Heart left ventricle (tissue), 16 donors: Measurements from ENCODE around the gene CLCA1. TPM values are rescaled to one million over a fixed set of nuclear protein-coding genes. Genes with fewer than 3 reads are reported as not detected.
"Not testable (repeated sequence)": the region's sequence is repeated elsewhere in the genome, so short reads cannot be mapped to it uniquely, and the experiment has no call there.

ENCODE experiments used
- ATAC-seq, 4 donors: fragments of 200-7000 bp; cut with Tn5 transposase; one replicate each; pipeline ENCODE4 v1.9.1; 2020 to 2022; ENCODE audit warnings: moderate library complexity in 4 of 4, mild to moderate bottlenecking in 3 of 4, moderate number of reproducible peaks in 1 of 4
- DNase-seq, 5 donors: peaks; one replicate each; pipeline ENCODE4 v3.0.0-alpha.2; 2020
- H3K27ac ChIP-seq, 12 donors: fragments of 200-600 bp; sonication (generic) in 4 of 12; one replicate each; pipeline versions ENCODE4 v1.5.0 to v1.8.0; 2016 to 2022; ENCODE audit warnings: mild to moderate bottlenecking in 2 of 12
- H3K27me3 ChIP-seq, 9 donors: fragments of 200-600 bp; sonication (generic) in 2 of 9; one replicate each; pipeline versions ENCODE4 v1.5.1 to v1.8.0; 2016 to 2022; ENCODE audit warnings: mild to moderate bottlenecking in 3 of 9
- H3K36me3 ChIP-seq, 9 donors: fragments of 200-600 bp; sonication (generic) in 2 of 9; one replicate each; pipeline versions ENCODE4 v1.5.0 to v1.8.0; 2018 to 2022; ENCODE audit warnings: mild to moderate bottlenecking in 2 of 9
- H3K4me1 ChIP-seq, 12 donors: fragments of 200-600 bp; sonication (generic) in 4 of 12; one replicate each; pipeline versions ENCODE4 v1.5.0 to v1.8.0; 2016 to 2022; ENCODE audit warnings: mild to moderate bottlenecking in 3 of 12
- H3K4me3 ChIP-seq, 12 donors: fragments of 200-600 bp; sonication (generic) in 4 of 12; one replicate each; pipeline versions ENCODE4 v1.5.0 to v1.8.0; 2017 to 2022; ENCODE audit warnings: mild to moderate bottlenecking in 9 of 12, moderate library complexity in 4 of 12
- H3K9me3 ChIP-seq, 12 donors: fragments of 200-600 bp; sonication (generic) in 4 of 12; one replicate each; pipeline versions ENCODE4 v1.5.0 to v1.8.0; 2016 to 2022; ENCODE audit warnings: mild to moderate bottlenecking in 1 of 12
- POLR2A ChIP-seq, 2 donors: fragments of 450-650 bp; IDR thresholded peaks; one replicate each; pipeline ENCODE4 v1.6.1; 2017; ENCODE audit warnings: antibody characterized with exemption in 2 of 2, mild to moderate bottlenecking in 2 of 2, moderate library complexity in 2 of 2
- WGBS, 4 donors: extraction: QIAGEN DNeasy Blood & Tissue Kit in 2 of 4; methylation state at CpG; one replicate each; pipeline versions ENCODE4 v1.1.5 to v1.1.7; 2013 to 2018; 5-methylcytosine and 5-hydroxymethylcytosine counted together
- intact Hi-C, 10 donors: fragments of 100-400 bp; cut with DNase I; formaldehyde crosslinking; loops; one replicate each; pipeline versions ENCODE4 v1.11.1 to v1.14.2; 2022
- polyA plus RNA-seq, 2 donors: library from polyadenylated mRNA; stranded (reverse); fragments of 200-250 nt; gene quantifications; one replicate each; pipeline ENCODE4 v1.2.3, GENCODE V29; 2013
- total RNA-seq, 9 donors: library from RNA; depleted of rRNA in 2 of 9; stranded (reverse); fragments of >200 nt in 2 of 9; fragmentation: NEBNext Ultra II Directional in 3 of 9; extraction: Animal tissue kit (Norgen Biotek cat#: 25700) in 3 of 9; gene quantifications; one replicate each; pipeline versions ENCODE4 v1.1.0 to v1.2.4, GENCODE V29; 2016 to 2023
- TF ChIP-seq, protein P1 (sequence below), 12 donors: fragments of 200-600 bp; sonication (generic) in 4 of 12; IDR thresholded peaks; one replicate each; pipeline versions ENCODE4 v1.5.0 to v1.8.0; 2018 to 2022; ENCODE audit warnings: antibody characterized with exemption in 12 of 12, mild to moderate bottlenecking in 5 of 12
- donor health status: ischemic (EF 13 %, LVEDD 7.1; RV severe dilation, severe dysfunction).
- donor health status: healthy with polysubstance abuse.
- donor health status: DM: no; HTN: yes; CAD: no.
- donor health status: DM: no; HTN: no; CAD: no.
- donor health status: ischemic (EF 25% LVEDD 6.9; RV normal size, moderate dysfunction).
- donor health status: ischemic (EF 25% LVEDD 5.7; RV mildly dilated, moderate dysfunction).
- donor health status: healthy.
- donor health status: DM: yes; HTN: yes; CAD: no.
- donor health status: ischemic (EF 35%, LVEDD 5.7; RV mildly dilated, moderate dysfunction).
- donor health status: nonischemic (EF 11% LVEDD 7.7; RV severe dilation, severe dysfunction).
- donor health status: DM: yes; HTN: yes; CAD: no.
- donor health status: PGD.
- donor health status: ischemic (EF 29% LVEDD 5.4; RV normal size, mild dysfunction).
- donor health status: nonischemic (EF 23%, LVEDD 6.1; RV moderate dilation, normal function).

The CLCA1 gene
- total and polyA plus RNA-seq, 11 donors = 0.06 to 0.07 TPM; not detected in 9

DNA sequence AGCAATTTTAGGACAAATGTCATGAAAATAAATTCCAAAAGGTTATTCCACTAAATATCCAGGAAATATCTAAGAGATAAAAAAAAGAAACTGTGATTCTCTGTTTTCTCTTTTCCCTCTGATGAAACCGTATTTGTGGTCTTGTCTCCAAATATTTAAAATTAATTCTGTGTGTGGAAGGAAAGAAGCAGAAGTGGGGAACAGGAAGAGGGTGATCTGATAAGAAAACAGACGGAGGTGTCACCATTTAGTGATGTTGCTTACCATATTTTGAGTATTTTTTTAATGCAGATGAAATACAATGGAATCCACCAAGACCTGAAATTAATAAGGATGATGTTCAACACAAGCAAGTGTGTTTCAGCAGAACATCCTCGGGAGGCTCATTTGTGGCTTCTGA is 29.6 kb downstream of the CLCA1 start:
- 74 to 84% (median 80%) methylated on average over 3 of the region's 3 CpGs for WGBS, 4 donors
- peaks cover 0 to 24% (median 9%) of the 10 kb centered on the region in 12 donors for H3K4me1 ChIP-seq
- H3K9me3 ChIP-seq = no peaks in the 10 kb centered on the region
- H3K36me3 ChIP-seq = no peaks in the 10 kb centered on the region
- intact Hi-C loops = no loop called here
- no peak overlapping the region for H3K27ac ChIP-seq
- no peaks in the 10 kb centered on the region for H3K27me3 ChIP-seq
- no peak for ATAC-seq
- H3K4me3 ChIP-seq = no peak overlapping the region
- TF ChIP-seq, protein P1, sequence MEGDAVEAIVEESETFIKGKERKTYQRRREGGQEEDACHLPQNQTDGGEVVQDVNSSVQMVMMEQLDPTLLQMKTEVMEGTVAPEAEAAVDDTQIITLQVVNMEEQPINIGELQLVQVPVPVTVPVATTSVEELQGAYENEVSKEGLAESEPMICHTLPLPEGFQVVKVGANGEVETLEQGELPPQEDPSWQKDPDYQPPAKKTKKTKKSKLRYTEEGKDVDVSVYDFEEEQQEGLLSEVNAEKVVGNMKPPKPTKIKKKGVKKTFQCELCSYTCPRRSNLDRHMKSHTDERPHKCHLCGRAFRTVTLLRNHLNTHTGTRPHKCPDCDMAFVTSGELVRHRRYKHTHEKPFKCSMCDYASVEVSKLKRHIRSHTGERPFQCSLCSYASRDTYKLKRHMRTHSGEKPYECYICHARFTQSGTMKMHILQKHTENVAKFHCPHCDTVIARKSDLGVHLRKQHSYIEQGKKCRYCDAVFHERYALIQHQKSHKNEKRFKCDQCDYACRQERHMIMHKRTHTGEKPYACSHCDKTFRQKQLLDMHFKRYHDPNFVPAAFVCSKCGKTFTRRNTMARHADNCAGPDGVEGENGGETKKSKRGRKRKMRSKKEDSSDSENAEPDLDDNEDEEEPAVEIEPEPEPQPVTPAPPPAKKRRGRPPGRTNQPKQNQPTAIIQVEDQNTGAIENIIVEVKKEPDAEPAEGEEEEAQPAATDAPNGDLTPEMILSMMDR (IDR thresholded peaks at IDR 0.05) = no peak
- TF ChIP-seq POLR2A (IDR thresholded peaks at IDR 0.05) = no peak
- DNase-seq = no peak

DNA sequence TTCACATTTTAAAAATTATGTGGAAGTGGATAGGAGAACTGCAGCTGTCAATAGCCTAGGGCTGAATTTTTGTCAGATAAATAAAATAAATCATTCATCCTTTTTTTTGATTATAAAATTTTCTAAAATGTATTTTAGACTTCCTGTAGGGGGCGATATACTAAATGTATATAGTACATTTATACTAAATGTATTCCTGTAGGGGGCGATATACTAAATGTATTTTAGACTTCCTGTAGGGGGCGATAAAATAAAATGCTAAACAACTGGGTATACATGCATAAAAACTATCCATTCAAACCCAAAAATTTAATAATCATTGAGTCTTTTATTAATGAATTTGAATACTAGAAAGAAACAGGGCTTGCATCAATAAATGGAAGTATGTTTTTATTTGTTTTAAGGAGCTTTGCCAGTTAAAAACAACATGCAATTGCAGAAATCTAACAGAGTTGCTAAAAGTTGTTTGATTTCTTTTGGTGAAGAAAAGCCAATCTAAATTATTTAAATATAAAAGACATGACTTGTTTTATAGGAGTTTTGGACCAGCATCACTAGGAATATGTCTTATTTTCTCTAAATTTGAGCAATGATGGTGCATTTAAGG is 31.4 kb downstream of the CLCA1 start:
- no peak overlapping the region for H3K4me3 ChIP-seq
- no peaks in the 10 kb centered on the region for H3K9me3 ChIP-seq
- DNase-seq = no peak
- TF ChIP-seq, protein P1 (IDR thresholded peaks at IDR 0.05) = peak; percentile 73 to 99 (median 89)
- TF ChIP-seq POLR2A (IDR thresholded peaks at IDR 0.05) = no peak
- no peak for ATAC-seq
- H3K36me3 ChIP-seq = no peaks in the 10 kb centered on the region
- no peaks in the 10 kb centered on the region for H3K27me3 ChIP-seq
- intact Hi-C loops = loop anchor here in 8 of 10 donors (5.0 to 10.0 kb wide), 7 partner anchors 103 to 245 kb away; partner anchors contain the start of genes SH3GLB1 (in 4 of the 8) and ODF2L (in 1 of the 8)
- H3K4me1 ChIP-seq = peaks cover 0 to 37% (median 16%) of the 10 kb centered on the region in 12 donors
- 21 to 28% (median 22%) methylated on average over 3 of the region's 3 CpGs for WGBS, 4 donors
- H3K27ac ChIP-seq = peak overlapping the region in 6 of 12 donors; percentile 10 to 94 (median 41)

DNA sequence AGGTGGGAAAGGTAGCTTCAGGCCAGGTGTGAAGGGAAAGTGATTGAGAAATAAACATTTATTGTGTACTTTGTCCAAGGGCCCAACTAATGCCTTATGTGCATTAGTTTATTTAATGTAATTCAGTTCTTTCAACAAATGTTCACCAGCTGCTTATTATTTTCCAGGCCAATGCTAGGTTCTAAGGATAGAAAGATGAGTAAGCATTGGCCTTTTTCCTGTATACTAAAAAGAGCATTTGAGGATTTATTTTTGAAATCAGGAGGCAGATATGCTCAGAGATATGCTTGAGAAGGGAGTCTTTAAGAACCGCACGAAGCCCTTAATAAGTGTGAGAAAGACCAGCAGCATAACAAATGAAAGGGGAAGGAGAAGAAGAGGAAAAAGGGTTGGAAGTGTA is 32.0 kb downstream of the CLCA1 start:
- no peak for ATAC-seq
- no peaks in the 10 kb centered on the region for H3K9me3 ChIP-seq
- WGBS, 4 donors = 56 to 63% (median 61%) methylated on average over 2 of the region's 2 CpGs
- TF ChIP-seq, protein P1 (IDR thresholded peaks at IDR 0.05) = no peak
- no peak for TF ChIP-seq POLR2A (IDR thresholded peaks at IDR 0.05)
- H3K36me3 ChIP-seq = no peaks in the 10 kb centered on the region
- intact Hi-C loops = loop anchor here in 8 of 10 donors (5.0 to 10.0 kb wide), 7 partner anchors 103 to 244 kb away; partner anchors contain the start of genes SH3GLB1 (in 4 of the 8) and ODF2L (in 1 of the 8)
- no peak for DNase-seq
- peak overlapping the region in 9 of 12 donors; percentile 10 to 94 (median 59) for H3K27ac ChIP-seq
- H3K4me3 ChIP-seq = no peak overlapping the region
- H3K4me1 ChIP-seq = peaks cover 0 to 41% (median 17%) of the 10 kb centered on the region in 12 donors
- no peaks in the 10 kb centered on the region for H3K27me3 ChIP-seq

DNA sequence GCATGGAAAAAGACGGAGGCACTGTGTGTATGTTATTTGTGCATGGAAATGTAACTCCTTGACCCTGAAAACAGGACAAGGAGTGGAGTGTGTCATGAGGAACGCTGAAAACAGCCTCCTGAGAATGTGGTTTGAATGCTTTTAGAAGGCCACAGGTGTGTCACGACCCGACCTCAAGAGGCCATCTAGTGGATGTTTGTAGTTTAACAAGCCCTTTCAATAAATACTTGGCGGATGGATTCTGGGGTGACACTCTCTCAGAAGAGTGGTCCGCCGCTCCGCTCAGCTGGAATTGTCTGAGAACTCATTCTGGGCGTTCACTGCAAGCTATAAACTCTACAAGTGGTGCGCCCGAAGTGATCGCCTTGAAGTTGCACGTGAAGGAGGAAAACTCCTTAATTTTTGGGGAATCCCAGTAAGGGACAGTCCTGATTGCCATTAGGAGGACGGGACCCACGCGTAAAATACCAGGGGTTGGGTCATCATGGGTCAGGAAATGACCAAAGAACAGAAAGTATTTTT is 33.5 kb downstream of the CLCA1 start:
- intact Hi-C loops = loop anchor here in 8 of 10 donors (2.0 to 10.0 kb wide), 9 partner anchors 105 to 243 kb away; partner anchors contain the start of genes SH3GLB1 (in 5 of the 8) and ODF2L (in 1 of the 8)
- Histone ChIP-seq H3K4me3 (peak overlapping the region in 11 of 12 donors; percentile 15 to 60 (median 47)), H3K27ac (peak overlapping the region; percentile 65 to 95 (median 88)), H3K4me1 (peaks cover 0 to 41% (median 17%) of the 10 kb centered on the region in 12 donors)
- WGBS, 4 donors = 14 to 35% (median 25%) methylated on average over 16 of the region's 16 CpGs
- DNase-seq = peak in 3 of 5 donors; percentile 28 to 49 (median 39)
- TF ChIP-seq, protein P1 (IDR thresholded peaks at IDR 0.05) = peak; percentile 36 to 63 (median 50)
- H3K36me3 ChIP-seq, H3K9me3 ChIP-seq, H3K27me3 ChIP-seq: not testable (repeated sequence)
- peak in 3 of 4 donors; percentile 27 to 53 (median 46) for ATAC-seq
